ENCODE measurements around the gene HTATIP2.
"Not testable (repeated sequence)": the region's sequence is repeated elsewhere in the genome, so short reads cannot be mapped to it uniquely, and the experiment has no call there.

Gene HTATIP2
- 15.4 reads per million, percentile 41 among the genes with 10 or more reads in this experiment for total RNA-seq

- DNase-seq: peak; percentile 59
These were observed at the start of gene HTATIP2 for GRCh38 chr11:20363500-20364340. HTATIP2 (plus strand) TSS chr11:20363714; CDS start chr11:20364238, 524 bp downstream.

GRCh38 chr11:20315800-20316199 is 47.7 kb upstream of the HTATIP2 start:
- DNase-seq: no peak

- DNase-seq: no peak
These were observed 42.3 kb upstream of the HTATIP2 start for GRCh38 chr11:20321177-20321576.

GRCh38 chr11:20327377-20327935 is 36.1 kb upstream of the HTATIP2 start:
- no peak for DNase-seq

GRCh38 chr11:20336056-20336455 is 27.5 kb upstream of the HTATIP2 start:
- DNase-seq: no peak

DNA sequence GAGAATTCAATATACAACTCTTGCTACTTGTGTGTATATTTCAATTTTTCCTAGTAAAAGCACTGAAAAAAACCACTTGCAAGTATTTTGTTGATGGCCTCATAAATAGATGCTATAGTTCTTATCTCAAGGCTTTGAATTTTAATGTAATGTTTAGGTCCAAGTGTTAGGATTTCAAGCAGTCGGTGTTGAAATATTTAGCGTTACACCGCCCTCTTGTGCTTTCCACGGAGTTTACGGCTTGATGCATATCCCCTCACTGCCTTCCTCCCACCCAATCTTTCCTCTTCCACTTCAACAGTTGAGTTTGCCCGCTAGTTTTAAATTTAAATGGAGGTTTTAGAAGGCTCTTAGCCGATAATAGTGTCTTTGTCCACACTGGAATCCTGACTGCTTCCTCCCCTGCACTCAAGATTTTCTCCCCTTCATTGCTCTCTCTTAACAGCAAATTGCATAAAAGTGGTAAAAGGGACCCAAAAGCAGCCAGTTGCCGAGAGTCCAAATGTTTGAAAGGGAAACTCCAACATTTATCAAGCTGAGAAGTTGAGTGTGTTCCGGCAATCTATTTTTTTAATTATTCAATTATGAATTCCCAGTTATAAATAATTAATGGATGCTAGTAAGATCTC is 25.9 kb upstream of the HTATIP2 start:
- no peak for DNase-seq

- DNase-seq: no peak
These were observed 21.0 kb upstream of the HTATIP2 start for GRCh38 chr11:20342347-20343141.

DNA sequence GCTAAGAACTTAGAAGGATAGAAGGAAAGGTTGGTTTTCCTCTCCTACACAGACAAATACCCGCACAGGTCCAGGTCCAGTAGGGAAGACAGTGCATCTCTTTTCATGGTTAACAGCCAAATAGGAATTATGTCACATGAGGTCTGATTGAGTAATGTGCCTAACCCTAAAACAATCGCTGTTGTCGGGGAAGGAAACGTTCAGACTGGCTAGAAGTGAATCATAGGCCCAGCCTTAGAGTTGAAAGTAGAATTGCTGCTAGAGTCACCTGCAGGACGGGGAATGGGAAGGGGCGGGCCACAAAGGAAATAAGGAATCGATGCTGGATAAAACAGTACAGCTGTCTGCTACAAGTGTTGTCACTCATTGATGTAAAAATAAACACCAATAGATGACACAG is 12.4 kb upstream of the HTATIP2 start:
- DNase-seq: no peak

DNA sequence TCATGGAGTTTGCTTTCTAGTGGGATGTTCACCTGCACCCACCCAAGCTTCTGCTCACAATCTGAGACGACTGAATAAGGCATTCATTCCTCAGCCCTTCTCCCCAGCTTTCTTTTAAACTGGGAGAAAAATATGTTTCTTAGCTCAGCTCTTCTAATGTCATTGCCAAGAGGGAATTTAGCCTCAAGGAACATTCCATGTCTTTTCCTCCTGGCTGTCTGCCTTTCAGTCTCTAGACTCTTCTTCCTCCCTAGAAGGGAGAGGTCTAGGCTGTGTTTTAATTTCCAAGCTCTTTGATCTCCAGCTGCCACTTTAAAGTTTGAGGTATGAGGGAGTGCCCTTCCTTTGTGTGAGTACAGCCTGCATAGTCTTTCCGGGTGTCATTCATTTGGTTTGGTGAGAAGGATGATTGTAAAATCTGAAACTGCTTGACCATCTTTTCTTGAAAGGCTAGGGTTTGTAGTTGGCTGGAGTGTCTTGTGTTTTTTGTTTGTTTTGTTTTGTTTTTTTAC is 11.7 kb upstream of the HTATIP2 start:
- DNase-seq: no peak

- DNase-seq: no peak
These were observed 9.6 kb upstream of the HTATIP2 start for GRCh38 chr11:20353829-20354434.

DNA sequence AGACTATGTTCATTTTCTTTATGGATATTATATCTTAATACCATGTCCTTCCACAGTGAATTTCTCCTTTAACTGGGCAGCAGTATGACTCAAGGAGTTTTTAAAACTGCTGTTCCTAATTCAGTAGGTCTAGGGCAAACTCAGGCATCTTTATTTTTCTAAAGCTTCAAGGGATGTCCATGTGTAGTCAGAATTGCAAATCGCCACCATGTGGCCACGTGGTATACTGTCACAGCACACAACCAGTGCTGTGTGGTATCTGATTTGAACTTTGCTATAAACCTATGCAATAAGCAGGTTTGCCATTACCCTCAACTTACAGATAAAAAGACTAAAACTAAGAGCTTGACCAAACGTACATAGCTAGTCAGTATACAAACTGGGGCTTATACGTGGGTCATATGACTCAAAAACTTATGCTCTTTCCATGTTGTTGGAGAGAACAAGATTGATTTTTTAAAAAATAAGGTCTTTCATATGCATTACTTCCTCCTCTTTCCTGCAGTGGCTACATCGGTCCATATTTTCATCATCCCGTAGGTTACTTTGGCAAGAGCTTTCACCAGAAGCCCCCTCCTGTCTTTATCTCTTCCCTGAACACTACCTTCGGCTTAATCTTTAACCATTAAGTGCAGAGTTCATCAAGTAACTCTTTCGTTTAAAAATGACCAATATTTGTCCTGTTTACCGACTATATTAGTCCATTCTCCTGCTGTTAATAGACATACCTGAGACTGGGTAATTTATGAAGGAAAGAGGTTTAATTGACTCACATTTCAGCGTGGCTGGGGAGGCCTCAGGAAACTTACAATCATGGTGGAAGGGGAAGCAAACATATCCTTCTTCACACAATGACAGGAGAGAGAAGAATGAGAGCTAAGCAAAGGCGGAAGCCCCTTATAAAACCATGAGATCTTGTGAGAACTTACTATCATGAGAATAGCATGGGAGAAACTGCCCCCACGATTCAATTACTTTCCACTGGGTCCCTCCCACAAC is 8.0 kb upstream of the HTATIP2 start:
- peak; percentile 23 for DNase-seq

- no peak for DNase-seq
These were observed 6.4 kb upstream of the HTATIP2 start for GRCh38 chr11:20357150-20357549.

DNA sequence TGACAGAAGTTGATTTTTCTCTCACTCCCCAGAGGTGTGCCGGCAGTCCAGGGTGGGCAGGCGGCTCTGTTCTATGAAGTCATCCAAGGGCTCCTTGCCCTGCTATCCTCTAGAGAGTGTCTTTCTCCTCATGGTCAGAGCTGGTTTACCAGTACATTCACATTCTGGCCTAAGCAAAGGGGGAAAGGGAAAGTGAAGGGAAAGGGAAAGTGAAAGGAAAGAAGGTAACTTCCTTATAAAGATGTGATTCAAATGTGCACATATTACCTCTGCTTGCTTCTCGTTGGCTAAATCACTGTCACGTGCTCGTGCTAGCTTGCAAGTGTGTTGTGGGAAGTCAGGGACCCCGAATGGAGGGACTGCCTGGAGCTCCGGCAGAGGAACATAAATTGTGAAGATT is 2.9 kb upstream of the HTATIP2 start:
- DNase-seq: peak; percentile 15

GRCh38 chr11:20362481-20362880 is 1.0 kb upstream of the HTATIP2 start:
- no peak for DNase-seq

- no peak for DNase-seq
These were observed 390 bp upstream of the HTATIP2 start for GRCh38 chr11:20363149-20363499.

- DNase-seq: no peak
These were observed 853 bp downstream of the HTATIP2 start for GRCh38 chr11:20364341-20364792.

- DNase-seq: not testable (repeated sequence)
These were observed 2.0 kb downstream of the HTATIP2 start for GRCh38 chr11:20365465-20365864.

DNA sequence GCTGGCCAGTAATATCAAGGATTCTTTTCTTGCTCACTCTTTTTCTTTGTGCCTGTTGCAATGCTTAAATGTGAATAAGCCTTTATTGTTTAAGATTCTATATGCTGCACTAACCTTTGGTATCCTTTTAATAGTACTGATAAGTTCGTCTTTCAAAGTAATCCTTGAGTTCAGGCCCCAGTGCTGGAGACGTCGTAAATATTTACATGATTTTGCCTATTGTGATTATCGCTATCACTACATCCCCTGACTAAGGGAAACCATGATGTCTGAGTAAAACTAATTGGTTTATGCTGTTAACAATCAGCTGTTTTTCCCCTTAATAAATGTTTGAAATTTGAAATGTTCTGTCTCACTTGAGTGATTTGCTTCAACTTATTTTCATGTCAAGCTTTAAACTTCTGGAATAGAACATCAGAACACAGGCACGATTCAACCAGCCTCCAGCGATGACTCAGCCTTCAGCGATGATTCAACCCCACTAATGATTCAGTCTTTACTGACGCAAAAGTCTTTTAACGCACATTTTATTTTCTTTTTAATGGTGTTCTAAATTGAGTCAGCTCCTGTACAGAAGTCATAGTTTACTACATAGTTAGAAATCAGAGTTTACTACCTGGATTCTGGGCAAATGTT is 3.9 kb downstream of the HTATIP2 start:
- DNase-seq: no peak

GRCh38 chr11:20368438-20368837 is 4.9 kb downstream of the HTATIP2 start:
- DNase-seq: no peak

DNA sequence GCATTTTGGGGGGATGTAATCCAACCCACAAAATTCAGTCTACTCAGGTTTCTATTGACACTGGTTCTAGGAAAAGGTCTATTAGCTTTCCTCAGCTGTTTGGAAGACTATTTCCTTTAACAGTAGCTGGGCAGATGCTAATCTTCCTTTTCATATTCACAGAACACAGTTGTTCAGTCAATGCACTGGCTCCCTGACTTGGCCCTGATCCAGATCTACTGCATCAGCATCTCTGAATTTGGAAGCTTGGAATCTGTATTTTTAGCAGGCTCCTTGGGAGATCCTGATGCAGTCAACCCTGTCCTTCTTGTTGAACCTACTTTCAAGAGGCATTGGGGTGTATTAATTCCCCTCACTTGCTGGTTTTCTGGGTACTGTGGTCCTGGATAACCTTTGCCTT is 6.3 kb downstream of the HTATIP2 start:
- DNase-seq: no peak

Measured in effector CD4-positive, alpha-beta T cell (primary cell).